Activated T-cell treated with anti-CD3 and anti-CD28 coated beads, Interleukin-2, amount 50 U/mL, for 48 hours (primary cell): Measurements from ENCODE around the gene ZNF501.

ENCODE experiments used
- DNase-seq, 2 experiments: peaks; one replicate each; pipeline ENCODE4 v3.0.0-alpha.2; 2020

The ZNF501 gene

DNA sequence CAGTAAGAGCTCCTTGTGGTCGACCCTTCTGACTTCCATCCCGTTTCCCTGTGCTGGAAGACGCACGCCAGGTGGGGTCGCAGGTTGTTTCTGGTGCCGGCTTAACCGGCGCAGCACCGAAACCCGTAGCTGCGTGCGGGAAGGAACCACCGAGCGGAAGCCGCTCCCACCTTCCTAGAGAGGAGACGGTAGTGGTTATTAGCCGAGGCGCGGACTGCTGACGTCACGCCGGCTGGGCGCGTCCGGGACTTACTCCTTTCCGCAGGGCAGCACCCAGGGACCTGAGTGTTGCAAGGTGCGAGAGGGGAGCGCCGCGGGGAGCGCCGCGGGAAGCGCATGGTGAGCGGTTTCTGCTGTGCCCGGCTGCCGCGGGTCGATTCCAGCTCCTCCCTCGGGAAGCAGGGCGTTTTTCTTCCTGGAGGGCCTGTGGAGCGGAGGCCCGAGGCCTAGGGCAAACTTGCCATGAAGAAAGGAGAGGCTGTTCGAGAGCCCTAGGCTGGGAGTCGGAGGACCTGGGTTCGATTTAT, at the start of gene ZNF501:
TSS of gene ZNF501 (plus strand) at position 252 of the 527 bp plus-strand sequence. CDS start 4,787 bp downstream, outside the sequence.
- DNase-seq: peak; percentile 84 to 85

DNA sequence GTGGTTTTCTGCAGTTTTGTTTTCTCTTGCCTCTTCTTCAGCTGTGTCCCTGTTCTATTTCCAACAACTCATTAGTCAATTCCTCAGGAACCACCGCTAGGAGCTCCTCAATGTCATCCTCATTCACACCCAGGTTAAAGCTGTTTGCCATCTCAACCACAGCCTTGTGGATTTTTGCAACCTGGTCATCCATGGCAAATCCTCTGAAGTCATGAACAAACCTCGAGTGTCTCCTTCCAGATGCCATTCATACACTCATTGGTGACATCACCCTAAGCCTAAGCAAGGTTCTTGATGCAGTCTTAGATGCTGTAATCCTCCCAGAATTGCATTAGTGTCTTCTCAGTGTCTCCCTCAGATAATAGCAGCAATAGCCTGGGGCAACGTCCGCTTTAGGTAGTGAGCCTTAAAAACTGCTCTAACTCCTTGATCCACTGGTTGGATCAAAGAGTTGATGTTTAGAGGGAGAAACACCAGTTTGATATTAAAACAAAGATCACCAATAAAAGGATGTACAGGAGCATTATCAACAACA, 48.4 kb upstream of the ZNF501 start:
- no peak for DNase-seq

DNA sequence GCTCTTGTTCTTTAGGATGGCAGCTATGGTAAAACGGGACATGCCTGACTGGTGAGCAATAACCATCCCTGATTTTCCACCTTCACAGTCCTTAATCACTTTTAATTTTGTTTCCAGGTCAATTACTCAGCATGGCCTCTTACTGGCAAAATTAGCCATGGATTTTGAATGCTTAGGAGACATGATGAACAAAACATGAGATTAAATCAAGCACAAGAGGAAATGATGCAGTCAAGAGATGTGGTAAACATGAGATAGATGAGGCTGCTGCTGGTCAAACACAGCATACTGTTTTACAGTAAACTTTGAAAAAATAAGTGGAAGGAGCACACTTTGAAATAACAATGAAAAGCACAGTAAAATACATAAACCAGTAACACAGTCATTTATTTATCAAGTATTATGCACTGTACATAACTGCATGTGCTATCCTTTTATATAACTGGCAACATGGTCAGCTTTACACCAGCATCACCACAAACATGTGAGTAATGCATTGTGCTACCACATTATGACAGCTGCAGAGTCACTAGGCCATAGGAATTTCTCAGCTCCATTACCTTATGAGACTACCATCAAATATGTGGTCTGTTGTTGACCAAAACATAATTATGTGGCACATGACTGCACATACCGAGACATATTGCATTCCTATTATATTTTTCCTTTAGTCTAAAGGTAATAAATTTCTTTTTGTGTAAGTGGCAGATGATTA, 47.1 kb upstream of the ZNF501 start:
- no peak for DNase-seq

DNA sequence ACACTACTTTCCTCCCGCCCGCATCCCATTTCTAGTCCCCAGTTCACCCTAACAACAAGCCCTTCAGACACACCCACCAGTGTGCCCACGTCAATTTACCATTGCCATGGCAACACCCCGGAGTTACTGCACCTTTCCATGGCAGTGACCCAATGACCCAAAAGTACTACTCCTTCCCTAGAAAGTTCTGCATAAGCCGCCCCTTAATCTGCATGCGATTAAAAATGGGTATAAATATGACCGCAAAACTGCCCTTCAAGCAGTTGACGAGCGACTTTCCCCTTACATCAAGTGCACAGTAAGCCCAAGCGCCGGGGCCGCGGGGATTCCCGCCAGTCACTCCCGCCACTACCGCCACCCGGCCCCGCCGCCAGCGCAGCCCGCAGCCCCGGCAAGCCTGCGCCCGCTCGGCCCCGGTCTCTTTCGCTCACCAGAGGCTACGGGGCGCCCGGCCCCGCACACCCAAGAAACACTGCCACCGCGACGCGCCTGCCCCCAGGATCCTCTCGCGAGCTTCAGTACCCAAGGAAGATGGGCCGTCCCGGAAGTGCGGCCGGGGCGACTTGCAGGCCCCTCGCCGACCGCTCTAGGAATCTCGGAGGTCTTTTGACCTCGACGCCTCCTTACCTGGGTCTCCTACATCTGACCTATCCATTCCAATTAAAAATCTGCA, 44.2 kb upstream of the ZNF501 start:
- DNase-seq: peak; percentile 63 to 73

DNA sequence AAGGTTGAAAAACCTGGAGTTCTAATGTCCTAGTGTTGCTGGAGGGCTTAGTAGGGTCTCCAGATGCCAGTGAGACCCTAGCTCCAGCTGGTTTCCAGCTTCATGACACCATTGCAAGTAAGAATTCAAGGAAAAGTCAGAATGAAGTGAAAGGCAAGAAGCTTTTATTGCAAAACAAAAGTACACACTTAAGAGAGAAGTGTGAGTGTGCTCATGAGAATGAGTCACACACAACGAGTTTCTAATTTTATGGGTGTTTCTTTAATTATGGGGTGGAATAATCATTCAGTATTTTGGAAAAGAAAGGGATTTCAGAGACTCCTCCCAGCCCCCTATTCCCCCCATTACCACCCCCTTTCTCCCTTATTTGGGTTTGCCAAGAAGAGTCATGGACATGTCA, 41.5 kb upstream of the ZNF501 start:
- DNase-seq: no peak

DNA sequence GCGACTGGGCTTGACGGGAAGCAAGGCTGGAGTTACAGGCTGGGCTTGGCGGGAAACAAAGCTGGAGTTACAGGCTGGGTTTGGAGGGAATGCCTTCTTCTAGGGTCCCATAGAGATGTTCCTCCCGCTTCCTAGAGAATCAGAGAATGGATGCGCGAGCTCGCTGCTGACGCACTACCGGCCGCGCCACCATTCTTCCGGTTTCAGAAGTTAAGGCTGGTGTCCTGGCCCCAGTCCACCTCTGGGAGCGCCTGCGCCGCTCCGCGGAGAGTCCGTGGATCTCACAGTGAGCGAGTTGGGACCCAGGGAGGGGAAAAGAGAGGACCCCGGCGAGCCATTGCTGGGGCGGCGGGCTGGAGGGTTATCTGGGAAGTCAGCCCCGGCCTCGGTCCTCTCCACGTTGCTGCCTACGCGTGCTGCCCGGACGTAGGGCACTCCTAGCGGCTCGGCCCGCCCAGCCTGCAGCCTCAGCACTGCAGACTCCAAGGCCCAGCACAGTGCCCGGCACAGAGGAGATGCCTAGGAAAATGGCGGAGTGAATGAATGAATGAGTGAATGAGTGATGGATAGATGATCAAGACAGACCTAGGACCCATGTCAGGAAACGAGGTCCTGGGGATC, 16.9 kb upstream of the ZNF501 start, which contains the start of gene ZNF502:
TSS of gene ZNF502 (plus strand) at position 206 of the 621 bp plus-strand sequence. CDS start 7,602 bp downstream, outside the sequence.
- peak; percentile 63 to 75 for DNase-seq

DNA sequence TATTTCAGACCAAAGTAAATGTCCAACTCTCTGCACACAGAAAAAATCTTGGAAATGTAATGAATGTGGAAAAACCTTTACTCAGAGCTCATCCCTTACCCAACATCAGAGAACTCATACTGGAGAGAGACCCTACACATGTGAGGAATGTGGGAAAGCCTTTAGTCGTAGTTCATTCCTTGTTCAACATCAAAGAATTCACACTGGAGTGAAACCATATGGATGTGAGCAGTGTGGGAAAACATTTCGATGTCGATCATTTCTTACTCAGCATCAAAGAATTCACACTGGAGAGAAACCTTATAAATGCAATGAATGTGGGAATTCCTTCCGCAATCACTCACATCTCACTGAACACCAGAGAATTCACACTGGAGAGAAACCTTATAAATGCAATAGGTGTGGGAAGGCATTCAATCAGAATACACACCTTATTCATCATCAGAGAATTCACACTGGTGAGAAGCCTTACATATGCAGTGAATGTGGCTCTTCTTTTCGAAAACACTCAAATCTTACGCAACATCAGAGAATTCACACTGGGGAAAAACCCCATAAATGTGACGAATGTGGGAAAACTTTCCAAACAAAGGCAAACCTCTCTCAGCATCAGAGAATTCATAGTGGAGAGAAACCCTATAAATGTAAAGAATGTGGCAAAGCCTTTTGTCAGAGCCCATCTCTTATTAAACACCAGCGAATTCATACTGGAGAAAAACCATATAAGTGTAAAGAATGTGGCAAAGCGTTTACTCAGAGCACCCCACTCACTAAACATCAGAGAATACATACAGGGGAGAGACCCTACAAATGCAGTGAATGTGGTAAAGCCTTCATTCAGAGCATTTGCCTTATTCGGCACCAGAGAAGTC, 8.0 kb upstream of the ZNF501 start:
- no peak for DNase-seq

DNA sequence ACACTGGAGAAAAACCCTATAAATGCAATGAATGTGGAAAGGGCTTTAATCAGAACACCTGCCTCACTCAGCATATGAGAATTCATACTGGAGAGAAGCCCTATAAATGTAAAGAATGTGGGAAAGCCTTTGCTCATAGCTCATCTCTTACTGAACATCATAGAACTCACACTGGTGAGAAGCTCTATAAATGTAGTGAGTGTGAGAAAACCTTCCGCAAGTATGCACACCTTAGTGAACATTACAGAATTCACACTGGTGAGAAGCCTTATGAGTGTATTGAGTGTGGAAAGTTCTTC, 7.4 kb upstream of the ZNF501 start:
- DNase-seq: no peak

DNA sequence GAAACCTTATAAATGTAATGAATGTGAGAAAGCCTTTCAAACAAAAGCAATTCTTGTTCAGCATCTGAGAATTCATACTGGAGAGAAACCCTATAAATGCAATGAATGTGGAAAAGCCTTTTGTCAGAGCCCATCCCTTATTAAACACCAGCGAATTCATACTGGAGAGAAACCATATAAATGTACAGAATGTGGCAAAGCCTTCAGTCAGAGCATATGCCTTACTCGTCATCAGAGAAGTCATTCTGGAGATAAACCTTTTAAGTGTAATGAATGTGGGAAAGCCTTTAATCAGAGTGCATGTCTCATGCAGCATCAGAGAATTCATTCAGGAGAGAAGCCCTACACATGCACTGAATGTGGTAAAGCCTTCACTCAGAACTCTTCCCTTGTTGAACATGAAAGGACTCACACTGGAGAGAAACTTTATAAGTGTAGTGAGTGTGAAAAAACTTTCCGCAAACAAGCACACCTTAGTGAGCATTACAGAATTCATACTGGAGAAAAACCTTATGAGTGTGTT, 5.3 kb downstream of the ZNF501 start:
- DNase-seq: no peak

DNA sequence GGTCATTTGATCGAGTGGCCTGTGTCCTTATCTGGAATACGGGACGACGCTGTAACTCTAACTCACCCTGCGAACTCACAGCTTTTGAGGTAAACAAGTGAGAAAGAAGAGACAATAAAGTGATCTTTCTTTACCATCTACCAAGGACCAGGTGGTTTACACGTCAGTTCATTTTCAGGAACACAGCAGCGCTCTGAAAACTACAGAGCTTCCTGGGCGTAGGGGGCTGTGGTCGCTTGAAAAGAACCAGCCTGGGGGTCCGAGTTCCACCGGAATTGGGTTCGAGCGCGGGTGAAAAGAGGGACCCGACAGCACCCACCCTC, 31.6 kb downstream of the ZNF501 start:
- peak in 1 of 2 experiments; percentile 24 for DNase-seq

DNA sequence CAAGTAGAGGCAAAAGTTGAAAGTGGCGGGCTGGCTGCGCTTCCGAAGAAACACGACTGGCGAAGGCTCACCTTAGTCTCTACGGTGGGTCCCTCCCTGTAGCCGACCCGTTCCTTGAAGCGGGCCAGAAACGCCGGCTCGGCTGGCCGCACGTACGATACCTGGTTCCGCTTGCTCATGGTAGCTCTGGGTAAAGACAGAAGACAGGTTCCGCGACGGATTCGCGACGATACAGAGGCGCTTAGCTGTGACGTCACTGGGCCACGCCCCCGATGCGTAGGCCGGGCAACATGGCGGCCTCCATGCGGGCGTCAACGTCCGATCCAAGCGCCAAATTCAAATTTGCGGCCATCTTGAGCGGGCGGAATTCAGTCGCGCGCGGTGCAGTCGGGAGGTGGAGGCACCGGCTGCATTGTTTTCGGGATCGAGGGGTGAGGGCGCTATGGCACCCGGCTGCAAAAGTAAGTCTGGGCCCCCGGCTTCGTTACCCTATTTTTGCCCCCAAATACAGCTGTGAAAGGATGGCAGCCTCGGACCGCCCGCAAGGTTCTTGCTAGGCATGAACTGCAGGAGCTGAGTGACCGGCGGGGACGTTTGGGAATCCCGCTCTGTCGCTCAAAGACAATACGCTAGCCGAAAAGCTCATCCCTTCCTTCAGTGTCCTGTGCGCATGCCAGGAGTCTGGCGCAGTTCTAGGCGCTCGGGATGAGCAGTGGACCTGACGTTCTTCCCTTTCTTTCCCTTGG, 32.2 kb downstream of the ZNF501 start, which contains the start of the genes KIAA1143 and KIF15:
TSS of gene KIAA1143 (minus strand) at position 196 of the 746 bp plus-strand sequence. CDS start at position 179, 17 bp downstream.
TSS of gene KIF15 (plus strand) at position 371 of the 746 bp plus-strand sequence. CDS start at position 443, 72 bp downstream.
- peak; percentile 98 to 99 for DNase-seq

DNA sequence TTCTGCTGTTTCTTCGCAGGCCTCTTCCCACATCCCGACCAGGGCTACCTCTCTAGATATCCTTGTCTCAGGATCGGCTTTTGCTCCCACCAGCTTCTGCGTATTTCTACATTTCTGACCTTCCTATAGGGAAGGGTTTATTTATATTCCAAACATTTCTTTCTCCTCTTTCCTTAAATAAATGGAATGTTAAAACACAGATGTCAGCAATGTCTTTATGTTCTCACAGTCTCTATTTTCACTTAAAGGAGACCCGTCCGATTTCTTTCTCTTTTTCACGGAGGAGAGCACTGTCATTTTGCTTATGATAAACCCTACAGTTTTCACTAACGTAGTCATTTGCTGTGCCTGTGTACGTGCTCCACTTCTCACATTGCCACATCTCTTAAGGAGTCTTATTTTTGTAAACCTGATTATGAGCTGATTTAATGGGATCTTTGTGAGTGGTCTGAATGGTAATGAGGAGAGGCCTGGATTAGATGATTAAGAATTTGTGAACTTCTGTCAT, 32.8 kb downstream of the ZNF501 start:
- no peak for DNase-seq

DNA sequence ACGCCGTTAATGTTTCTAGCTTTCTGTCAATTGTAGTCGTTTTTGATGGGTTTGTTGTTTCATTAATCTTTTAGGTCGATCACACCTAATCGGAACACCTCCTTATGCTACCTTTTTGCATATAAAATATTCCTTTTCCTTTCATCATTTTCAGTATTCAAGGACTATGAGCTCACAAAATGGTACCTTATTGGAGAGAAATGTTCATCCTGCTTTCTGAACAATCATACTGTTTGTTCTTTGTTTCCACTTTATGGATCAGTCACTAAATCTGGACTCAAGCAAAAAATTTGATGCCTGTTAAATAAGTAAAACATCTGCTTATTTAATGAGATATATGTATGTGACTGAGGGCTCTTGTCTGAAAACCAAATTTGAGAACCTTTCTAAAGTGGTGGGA, 33.3 kb downstream of the ZNF501 start:
- DNase-seq: no peak

DNA sequence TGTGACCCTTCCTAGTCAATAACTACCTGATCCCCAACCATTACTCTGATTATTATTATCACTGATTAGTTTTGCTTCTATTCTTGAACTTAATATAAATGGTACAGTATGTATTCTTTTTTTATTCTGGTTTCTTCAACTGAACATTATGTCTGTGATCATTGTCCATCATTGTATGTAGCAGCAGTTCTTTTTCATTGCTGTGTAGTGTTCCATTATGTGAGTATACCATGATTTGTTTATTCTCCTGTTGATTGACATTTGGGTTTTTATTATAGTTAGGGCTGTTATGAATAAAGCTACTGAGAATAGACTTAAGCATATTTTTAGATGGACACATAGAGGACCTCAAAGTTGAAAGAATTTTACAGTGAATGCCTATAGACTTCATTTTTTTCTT, 34.8 kb downstream of the ZNF501 start:
- no peak for DNase-seq

DNA sequence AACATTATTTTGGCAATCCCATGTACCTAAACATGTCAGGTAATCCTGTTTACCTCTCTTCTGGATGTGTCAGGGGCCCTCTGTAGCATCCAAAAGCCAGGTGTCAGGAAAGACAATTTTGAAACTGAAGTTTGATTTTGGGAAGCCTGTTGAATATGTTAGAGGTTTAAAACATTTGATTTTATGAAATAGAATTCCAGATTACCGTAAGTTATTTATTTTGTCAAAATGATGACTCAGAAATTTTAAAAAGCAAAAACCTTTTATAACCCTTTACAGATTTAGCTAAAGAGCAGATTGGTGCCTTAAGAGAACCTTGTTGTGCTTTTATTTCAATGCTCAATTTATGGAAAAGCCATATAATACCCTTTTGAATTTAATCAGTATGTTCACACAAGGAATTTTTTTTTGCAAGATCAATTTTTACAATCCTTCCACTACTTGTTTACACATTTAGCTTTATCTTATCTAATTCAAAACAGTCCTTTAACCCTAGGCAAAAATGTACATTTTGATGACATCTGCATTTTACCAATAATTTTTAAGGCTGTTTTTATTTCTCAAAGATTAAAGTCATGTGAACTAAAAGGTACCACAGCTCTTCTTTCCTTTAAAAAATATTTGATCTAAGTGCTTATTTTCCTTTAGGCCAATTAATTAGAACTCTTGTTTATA, 42.1 kb downstream of the ZNF501 start:
- no peak for DNase-seq

DNA sequence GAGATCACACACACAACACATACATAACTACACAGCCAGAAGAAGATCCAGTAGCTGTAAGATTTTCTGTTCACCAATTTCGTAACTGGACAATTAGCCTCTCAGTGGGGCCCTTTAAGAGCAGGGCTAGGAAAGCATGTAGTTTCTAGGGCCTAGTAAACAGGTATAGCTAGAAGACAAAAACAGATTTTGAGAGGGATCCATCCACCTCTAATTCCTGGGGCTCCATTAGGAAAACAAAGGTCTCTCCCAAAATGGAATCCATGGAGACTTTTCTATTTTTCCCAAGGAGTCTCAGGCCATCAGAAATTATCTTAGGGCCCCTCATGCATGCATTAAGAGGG, 42.6 kb downstream of the ZNF501 start:
- DNase-seq: no peak

DNA sequence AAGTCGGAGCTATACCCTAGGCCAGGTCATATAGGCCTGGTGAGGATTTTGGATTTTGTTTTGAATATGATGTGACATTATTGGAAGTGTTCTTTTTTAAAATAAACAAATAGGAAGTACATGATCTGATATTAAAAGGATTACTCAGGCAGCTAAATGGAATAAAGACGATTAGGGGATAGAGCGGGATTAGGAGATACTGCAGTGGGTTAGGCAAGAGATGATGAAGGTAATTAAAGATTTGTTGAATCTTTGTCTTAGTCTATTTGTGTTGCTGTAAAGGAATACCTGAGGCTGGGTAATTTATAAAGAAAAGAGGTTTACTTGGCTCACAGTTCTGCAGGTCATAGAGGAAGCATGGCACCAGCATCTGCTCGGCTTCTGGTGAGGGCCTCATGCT, 53.5 kb downstream of the ZNF501 start:
- DNase-seq: no peak
